Endothelial cell (in vitro differentiated cells): ENCODE results near the gene AUH. TPM values are rescaled to one million over a fixed set of nuclear protein-coding genes. Genes with fewer than 3 reads are reported as not detected.
A peak's percentile ranks its signal among the peaks of the same experiment; 100 is the strongest.

ENCODE experiments used
- DNase-seq: peaks from one replicate; pipeline ENCODE4 v3.0.0; 2021; ENCODE audit warnings: low spot score
- H3K27ac Mint-ChIP-seq: one replicate; pipeline ENCODE4 v1.8.0; 2021; ENCODE audit warnings: mixed read lengths, inconsistent platforms; ENCODE audit not compliant: unreplicated experiment
- H3K27me3 Mint-ChIP-seq: one replicate; pipeline ENCODE4 v1.8.0; 2021; ENCODE audit warnings: mild to moderate bottlenecking, moderate library complexity, mixed read lengths, inconsistent platforms; ENCODE audit not compliant: unreplicated experiment
- H3K36me3 Mint-ChIP-seq: one replicate; pipeline ENCODE4 v1.8.0; 2021; ENCODE audit warnings: mild to moderate bottlenecking, low read depth, mixed read lengths, inconsistent platforms; ENCODE audit not compliant: unreplicated experiment
- H3K4me1 Mint-ChIP-seq: one replicate; pipeline ENCODE4 v1.8.0; 2021; ENCODE audit warnings: mild to moderate bottlenecking, mixed read lengths, inconsistent platforms; ENCODE audit not compliant: unreplicated experiment
- H3K4me3 Mint-ChIP-seq: one replicate; pipeline ENCODE4 v1.8.0; 2021; ENCODE audit warnings: mild to moderate bottlenecking, mixed read lengths, inconsistent platforms; ENCODE audit not compliant: unreplicated experiment
- H3K9me3 Mint-ChIP-seq: one replicate; pipeline ENCODE4 v1.8.0; 2021; ENCODE audit warnings: mixed read lengths, inconsistent platforms; ENCODE audit not compliant: unreplicated experiment
- CTCF ChIP-seq: fragments of 200-600 bp; sonication (generic); IDR thresholded peaks from one replicate; pipeline ENCODE4 v1.5.0; 2021; ENCODE audit warnings: antibody characterized with exemption; ENCODE audit not compliant: unreplicated experiment
- total RNA-seq: library from RNA; stranded (reverse); fragmentation: NEBNext Ultra II Directional; extraction: Animal tissue kit (Norgen Biotek cat#: 25700); gene quantifications from one replicate; pipeline ENCODE4 v1.2.1, GENCODE V29; 2021; ENCODE audit not compliant: unreplicated experiment

The AUH gene
- total RNA-seq, 1 donor from 2014 or later = 14.4 TPM

- H3K4me3 Mint-ChIP-seq = no peak overlapping the region
- H3K27me3 Mint-ChIP-seq = no peaks in the 10 kb centered on the region
- H3K4me1 Mint-ChIP-seq = no peaks in the 10 kb centered on the region
- H3K27ac Mint-ChIP-seq = no peak overlapping the region
- TF ChIP-seq CTCF = no peak
- DNase-seq = no peak
- no peaks in the 10 kb centered on the region for H3K9me3 Mint-ChIP-seq
- peaks cover 12% of the 10 kb centered on the region for H3K36me3 Mint-ChIP-seq
These were observed 29.0 kb downstream of the AUH start for GRCh38 chr9:91332546-91333231.

- no peaks in the 10 kb centered on the region for H3K9me3 Mint-ChIP-seq
- no peaks in the 10 kb centered on the region for H3K4me1 Mint-ChIP-seq
- no peak overlapping the region for H3K4me3 Mint-ChIP-seq
- no peak for TF ChIP-seq CTCF
- peaks cover 20% of the 10 kb centered on the region for H3K36me3 Mint-ChIP-seq
- H3K27ac Mint-ChIP-seq = no peak overlapping the region
- no peaks in the 10 kb centered on the region for H3K27me3 Mint-ChIP-seq
- no peak for DNase-seq
These were observed 29.9 kb downstream of the AUH start for GRCh38 chr9:91331849-91332248.

- no peaks in the 10 kb centered on the region for H3K4me1 Mint-ChIP-seq
These were observed 33.5 kb downstream of the AUH start for GRCh38 chr9:91328186-91328585.

GRCh38 chr9:91321691-91322090 is 40.0 kb downstream of the AUH start:
- no peak overlapping the region for H3K4me3 Mint-ChIP-seq
- no peak overlapping the region for H3K27ac Mint-ChIP-seq
- no peaks in the 10 kb centered on the region for H3K36me3 Mint-ChIP-seq
- DNase-seq = no peak
- peaks cover 3% of the 10 kb centered on the region for H3K4me1 Mint-ChIP-seq
- TF ChIP-seq CTCF = no peak
- no peaks in the 10 kb centered on the region for H3K9me3 Mint-ChIP-seq
- H3K27me3 Mint-ChIP-seq = no peaks in the 10 kb centered on the region

More at GRCh38 chr9:91328186-91328585, 33.5 kb downstream of the AUH start:
- H3K36me3 Mint-ChIP-seq = peaks cover 21% of the 10 kb centered on the region
- H3K9me3 Mint-ChIP-seq = no peaks in the 10 kb centered on the region
- TF ChIP-seq CTCF = no peak
- H3K27me3 Mint-ChIP-seq = no peaks in the 10 kb centered on the region
- DNase-seq = no peak
- no peak overlapping the region for H3K27ac Mint-ChIP-seq
- peak overlapping the region; percentile 81 for H3K4me3 Mint-ChIP-seq

GRCh38 chr9:91320299-91320698 is 41.4 kb downstream of the AUH start:
- H3K4me1 Mint-ChIP-seq = peaks cover 3% of the 10 kb centered on the region
- no peak for TF ChIP-seq CTCF

More at GRCh38 chr9:91320299-91320698, 41.4 kb downstream of the AUH start:
- no peak overlapping the region for H3K27ac Mint-ChIP-seq
- H3K27me3 Mint-ChIP-seq = no peaks in the 10 kb centered on the region
- DNase-seq = no peak
- H3K36me3 Mint-ChIP-seq = no peaks in the 10 kb centered on the region
- no peaks in the 10 kb centered on the region for H3K9me3 Mint-ChIP-seq
- no peak overlapping the region for H3K4me3 Mint-ChIP-seq
